Calu3 (cell line): ENCODE results near the gene DTL. TPM values are rescaled to one million over a fixed set of nuclear protein-coding genes. Genes with fewer than 3 reads are reported as not detected.

Experiments used
- BruUV-seq: library from RNA; stranded (reverse); fragments of 400-500 nt; replicated peaks from 2 replicates; lab custom pipeline; 2021; lab: Mats Ljungman, UMichigan
- CTCF ChIA-PET: fragments of 300-600 bp; sonication (Branson Sonifier 250); formaldehyde crosslinking; loops from one replicate; lab custom pipeline; 2022; ENCODE audit warnings: antibody characterized with exemption; lab: Charles Lee
- DNase-seq: peaks from one replicate; pipeline ENCODE4 v3.0.0; 2022
- H3K27ac Mint-ChIP-seq: one replicate; pipeline ENCODE4 v1.8.0; 2022; ENCODE audit warnings: mixed read lengths; ENCODE audit not compliant: unreplicated experiment
- H3K27me3 Mint-ChIP-seq: one replicate; pipeline ENCODE4 v1.8.0; 2022; ENCODE audit warnings: mixed read lengths; ENCODE audit not compliant: unreplicated experiment
- H3K36me3 Mint-ChIP-seq: one replicate; pipeline ENCODE4 v1.8.0; 2022; ENCODE audit warnings: mild to moderate bottlenecking, moderate library complexity, mixed read lengths; ENCODE audit not compliant: insufficient read depth, unreplicated experiment
- H3K4me1 Mint-ChIP-seq: one replicate; pipeline ENCODE4 v1.8.0; 2022; ENCODE audit warnings: mild to moderate bottlenecking, low read depth, mixed read lengths; ENCODE audit not compliant: unreplicated experiment
- H3K4me3 Mint-ChIP-seq: one replicate; pipeline ENCODE4 v1.8.0; 2022; ENCODE audit warnings: mild to moderate bottlenecking, low read depth, moderate library complexity, mixed read lengths; ENCODE audit not compliant: unreplicated experiment
- H3K9me3 Mint-ChIP-seq: one replicate; pipeline ENCODE4 v1.8.0; 2022; ENCODE audit warnings: low read depth, mixed read lengths; ENCODE audit not compliant: unreplicated experiment
- CTCF ChIP-seq: fragments of 200-600 bp; IDR thresholded peaks from one replicate; pipeline ENCODE4 v1.8.0; 2022; ENCODE audit warnings: antibody characterized with exemption; ENCODE audit not compliant: unreplicated experiment
- intact Hi-C: fragments of 100-400 bp; cut with micrococcal nuclease; formaldehyde crosslinking; loops from one replicate; pipeline ENCODE4 v1.10.0; 2022; ENCODE audit not compliant: unreplicated experiment
- total RNA-seq: library from RNA; stranded (reverse); gene quantifications from 2 replicates; pipeline ENCODE4 v1.2.3, GENCODE V29; 2022

The DTL gene
- total RNA-seq, 1 experiment from 2014 or later = 44.0 TPM

- Mint-ChIP-seq H3K27me3 (no peaks in the 10 kb centered on the region), H3K4me1 (no peaks in the 10 kb centered on the region), H3K27ac (no peak overlapping the region), H3K36me3 (no peaks in the 10 kb centered on the region), H3K4me3 (no peak overlapping the region), H3K9me3 (no peaks in the 10 kb centered on the region)
- BruUV-seq = no TSS peak
- intact Hi-C loops = no loop called here
- no peak for DNase-seq
- TF ChIP-seq CTCF = no peak
- CTCF ChIA-PET = no interaction called here
These were observed 72.6 kb downstream of the DTL start for GRCh38 chr1:212108187-212108586.

GRCh38 chr1:212108981-212109380 lies 73.4 kb downstream of the DTL start:
- BruUV-seq = no TSS peak
- CTCF ChIA-PET = no interaction called here
- Mint-ChIP-seq H3K9me3 (no peaks in the 10 kb centered on the region), H3K4me1 (no peaks in the 10 kb centered on the region), H3K4me3 (no peak overlapping the region), H3K27me3 (no peaks in the 10 kb centered on the region), H3K27ac (no peak overlapping the region), H3K36me3 (no peaks in the 10 kb centered on the region)
- DNase-seq = no peak
- intact Hi-C loops = no loop called here
- TF ChIP-seq CTCF = no peak

- Mint-ChIP-seq H3K27me3 (no peaks in the 10 kb centered on the region), H3K9me3 (no peaks in the 10 kb centered on the region), H3K4me1 (no peaks in the 10 kb centered on the region), H3K4me3 (no peak overlapping the region), H3K27ac (no peak overlapping the region), H3K36me3 (no peaks in the 10 kb centered on the region)
- no TSS peak for BruUV-seq
- no peak for TF ChIP-seq CTCF
- DNase-seq = no peak
- CTCF ChIA-PET = no interaction called here
- intact Hi-C loops = no loop called here
These were observed 74.2 kb downstream of the DTL start for GRCh38 chr1:212109728-212110127.

GRCh38 chr1:212110617-212111016 lies 75.1 kb downstream of the DTL start:
- intact Hi-C loops = no loop called here
- no peaks in the 10 kb centered on the region for H3K36me3 Mint-ChIP-seq
- no peak overlapping the region for H3K27ac Mint-ChIP-seq
- CTCF ChIA-PET = interaction anchor here (1.0 kb wide), 1 partner anchor 183 kb away, joined by 3 read pairs; no protein-coding TSS in a partner anchor
- no peaks in the 10 kb centered on the region for H3K27me3 Mint-ChIP-seq
- no TSS peak for BruUV-seq
- DNase-seq = no peak
- TF ChIP-seq CTCF = no peak
- no peak overlapping the region for H3K4me3 Mint-ChIP-seq
- H3K9me3 Mint-ChIP-seq = no peaks in the 10 kb centered on the region
- H3K4me1 Mint-ChIP-seq = no peaks in the 10 kb centered on the region
